GM19238 (cell line): ENCODE data around the gene KRTAP5-1.
"Not testable (repeated sequence)": the region's sequence is repeated elsewhere in the genome, so short reads cannot be mapped to it uniquely, and the experiment has no call there.

Experiments
- DNase-seq: peaks from one replicate; pipeline ENCODE4 v3.0.0; 2011; ENCODE audit warnings: low spot score; ENCODE audit not compliant: insufficient read length

KRTAP5-1 gene

GRCh38 chr11:1584661-1585370, at the start of gene KRTAP5-1:
KRTAP5-1 (minus strand) TSS chr11:1585283; CDS start chr11:1585249, 34 bp downstream.
- DNase-seq: not testable (repeated sequence)

GRCh38 chr11:1633864-1634263, 48.8 kb upstream of the KRTAP5-1 start:
- DNase-seq: no peak

- no peak for DNase-seq
These were observed 47.1 kb upstream of the KRTAP5-1 start for GRCh38 chr11:1632053-1632714.

- DNase-seq: no peak
These were observed 46.0 kb upstream of the KRTAP5-1 start for GRCh38 chr11:1631066-1631568.

GRCh38 chr11:1630271-1630670, 45.2 kb upstream of the KRTAP5-1 start:
- DNase-seq: no peak

GRCh38 chr11:1629326-1630185, 44.5 kb upstream of the KRTAP5-1 start, which contains the start of gene KRTAP5-5:
KRTAP5-5 (plus strand) TSS chr11:1629775; CDS start chr11:1629841, 66 bp downstream.
- no peak for DNase-seq

GRCh38 chr11:1628506-1629325, 43.6 kb upstream of the KRTAP5-1 start:
- DNase-seq: peak; percentile 66

- no peak for DNase-seq
These were observed 40.5 kb upstream of the KRTAP5-1 start for GRCh38 chr11:1625541-1625940.

GRCh38 chr11:1624621-1625020, 39.5 kb upstream of the KRTAP5-1 start:
- no peak for DNase-seq

GRCh38 chr11:1623716-1624115, 38.6 kb upstream of the KRTAP5-1 start:
- no peak for DNase-seq

GRCh38 chr11:1622086-1622485, 37.0 kb upstream of the KRTAP5-1 start, which contains the start of gene KRTAP5-4:
KRTAP5-4 (minus strand) TSS chr11:1622138; CDS start chr11:1622093, 45 bp downstream.
- DNase-seq: no peak

- DNase-seq: no peak
These were observed 34.4 kb upstream of the KRTAP5-1 start for GRCh38 chr11:1619449-1619848.

- no peak for DNase-seq
These were observed 33.1 kb upstream of the KRTAP5-1 start for GRCh38 chr11:1618231-1618630.

GRCh38 chr11:1608363-1608762, 23.3 kb upstream of the KRTAP5-1 start, which contains the start of gene KRTAP5-3:
KRTAP5-3 (minus strand) TSS chr11:1608463; CDS start chr11:1608385, 78 bp downstream.
- DNase-seq: no peak

- DNase-seq: not testable (repeated sequence)
These were observed 22.8 kb upstream of the KRTAP5-1 start for GRCh38 chr11:1607901-1608300.

GRCh38 chr11:1607156-1607845, 22.2 kb upstream of the KRTAP5-1 start:
- not testable (repeated sequence) for DNase-seq

GRCh38 chr11:1605923-1606322, 20.8 kb upstream of the KRTAP5-1 start:
- peak; percentile 71 for DNase-seq

GRCh38 chr11:1604711-1605110, 19.6 kb upstream of the KRTAP5-1 start:
- no peak for DNase-seq

GRCh38 chr11:1604181-1604580, 19.1 kb upstream of the KRTAP5-1 start:
- no peak for DNase-seq

- no peak for DNase-seq
These were observed 18.5 kb upstream of the KRTAP5-1 start for GRCh38 chr11:1603629-1604028.
